H9 (cell line): ENCODE measurements around the gene AP4B1. TPM values are rescaled to one million over a fixed set of nuclear protein-coding genes. Genes with fewer than 3 reads are reported as not detected.

ENCODE experiments used
- DNase-seq: peaks from one replicate; pipeline ENCODE4 v3.0.0-alpha.2; 2017
- H2AFZ ChIP-seq: one replicate; pipeline ENCODE4 v1.6.1; 2013; ENCODE audit warnings: mild to moderate bottlenecking, low read length, control low read depth, moderate library complexity
- H2AK5ac ChIP-seq: 2 replicates; pipeline ENCODE4 v1.6.1; 2013; ENCODE audit warnings: low read length, control low read depth, mixed read lengths; ENCODE audit not compliant: insufficient read length
- H2BK120ac ChIP-seq: one replicate; pipeline ENCODE4 v1.6.1; 2013; ENCODE audit warnings: low read depth, mild to moderate bottlenecking, low read length, control low read depth, inconsistent platforms; ENCODE audit not compliant: poor library complexity, severe bottlenecking
- H2BK12ac ChIP-seq: 2 replicates; pipeline ENCODE4 v1.6.1; 2013; ENCODE audit warnings: low read length, control low read depth, mixed read lengths, low read depth; ENCODE audit not compliant: insufficient read length
- H2BK15ac ChIP-seq: 2 replicates; pipeline ENCODE4 v1.6.1; 2013; ENCODE audit warnings: low read depth, low read length, control low read depth
- H2BK20ac ChIP-seq: one replicate; pipeline ENCODE4 v1.6.1; 2013; ENCODE audit warnings: low read depth, mild to moderate bottlenecking, low read length, control low read depth, inconsistent platforms; ENCODE audit not compliant: poor library complexity, severe bottlenecking
- H2BK5ac ChIP-seq: 2 replicates; pipeline ENCODE4 v1.6.1; 2013; ENCODE audit warnings: low read length, control low read depth, mixed read lengths; ENCODE audit not compliant: insufficient read length
- H3K14ac ChIP-seq: 2 replicates; pipeline ENCODE4 v1.6.1; 2013; ENCODE audit warnings: low read length, control low read depth; ENCODE audit not compliant: insufficient read depth
- H3K18ac ChIP-seq: 2 replicates; pipeline ENCODE4 v1.6.1; 2013; ENCODE audit warnings: low read depth, mild to moderate bottlenecking, mixed read lengths, low read length, control low read depth; ENCODE audit not compliant: insufficient read length
- H3K23ac ChIP-seq: 2 replicates; pipeline ENCODE4 v1.6.1; 2013; ENCODE audit warnings: low read length, control low read depth, mixed read lengths, low read depth; ENCODE audit not compliant: insufficient read length
- H3K23me2 ChIP-seq: 2 replicates; pipeline ENCODE4 v1.6.1; 2013; ENCODE audit warnings: low read depth, mild to moderate bottlenecking, mixed read lengths, low read length, control low read depth; ENCODE audit not compliant: insufficient read length, poor library complexity, severe bottlenecking
- H3K27ac ChIP-seq: 2 replicates; pipeline ENCODE4 v1.5.1; 2013; ENCODE audit warnings: low read length, control low read depth, mixed read lengths, low read depth; ENCODE audit not compliant: insufficient read length
- H3K27me3 ChIP-seq: 2 replicates; pipeline ENCODE4 v1.6.1; 2013; ENCODE audit warnings: low read length, control low read depth, inconsistent platforms; ENCODE audit not compliant: insufficient read depth
- H3K4ac ChIP-seq: 2 replicates; pipeline ENCODE4 v1.6.1; 2013; ENCODE audit warnings: low read depth, mild to moderate bottlenecking, control low read depth, inconsistent platforms, low read length, moderate library complexity
- H3K4me1 ChIP-seq: 2 replicates; pipeline ENCODE4 v1.6.1; 2013; ENCODE audit warnings: low read length, control low read depth, inconsistent platforms; ENCODE audit not compliant: insufficient read depth
- H3K4me2 ChIP-seq: 2 replicates; pipeline ENCODE4 v1.6.1; 2013; ENCODE audit warnings: low read length, control low read depth, mixed read lengths; ENCODE audit not compliant: insufficient read length, insufficient read depth
- H3K56ac ChIP-seq: 2 replicates; pipeline ENCODE4 v1.6.1; 2013; ENCODE audit warnings: low read depth, mild to moderate bottlenecking, mixed read lengths, low read length, control low read depth; ENCODE audit not compliant: insufficient read length
- H3K79me1 ChIP-seq: 2 replicates; pipeline ENCODE4 v1.6.1; 2013; ENCODE audit warnings: low read depth, mild to moderate bottlenecking, moderate library complexity, low read length, control low read depth, inconsistent platforms; ENCODE audit not compliant: insufficient read depth, poor library complexity, severe bottlenecking
- H3K79me2 ChIP-seq: 2 replicates; pipeline ENCODE4 v1.6.1; 2013; ENCODE audit warnings: low read length, control low read depth, inconsistent platforms; ENCODE audit not compliant: insufficient read depth
- H3K9ac ChIP-seq: 2 replicates; pipeline ENCODE4 v1.6.1; 2013; ENCODE audit warnings: low read length, control low read depth, mixed read lengths; ENCODE audit not compliant: insufficient read length; ENCODE audit errors: extremely low read depth
- H3K9me3 ChIP-seq: one replicate; pipeline ENCODE4 v1.6.1; 2013; ENCODE audit warnings: low read depth, low read length, inconsistent platforms; ENCODE audit not compliant: control insufficient read depth
- H3T11ph ChIP-seq: one replicate; pipeline ENCODE4 v1.6.1; 2013; ENCODE audit warnings: mild to moderate bottlenecking, low read length, control low read depth, inconsistent platforms
- H4K20me1 ChIP-seq: one replicate; pipeline ENCODE4 v1.6.1; 2013; ENCODE audit not compliant: control insufficient read depth, insufficient read length, insufficient read depth
- H4K5ac ChIP-seq: 2 replicates; pipeline ENCODE4 v1.6.1; 2013; ENCODE audit warnings: low read depth, mild to moderate bottlenecking, mixed read lengths, low read length, control low read depth; ENCODE audit not compliant: insufficient read length
- H4K8ac ChIP-seq: replicated peaks from 2 replicates; pipeline ENCODE4 v1.6.1; 2013; ENCODE audit warnings: low read length, control low read depth, mixed read lengths, low read depth; ENCODE audit not compliant: insufficient read length
- H4K91ac ChIP-seq: 2 replicates; pipeline ENCODE4 v1.6.1; 2013; ENCODE audit warnings: low read depth, mild to moderate bottlenecking, moderate library complexity, mixed read lengths, low read length, control low read depth; ENCODE audit not compliant: insufficient read length
- H3K27ac Mint-ChIP-seq, 3 experiments: 2 replicates in 2 of 3; 3 replicates in 1 of 3; pipeline ENCODE4 v1.8.0; 2020 to 2021; ENCODE audit warnings: mixed read lengths in 3 of 3, mild to moderate bottlenecking in 1 of 3, moderate library complexity in 1 of 3
- H3K27me3 Mint-ChIP-seq: 2 replicates; pipeline ENCODE4 v1.8.0; 2021; ENCODE audit warnings: low read depth, mild to moderate bottlenecking, moderate library complexity, mixed read lengths
- H3K36me3 Mint-ChIP-seq, 3 experiments: 2 replicates in 2 of 3; 3 replicates in 1 of 3; pipeline ENCODE4 v1.8.0; 2020 to 2021; ENCODE audit warnings: low read depth in 3 of 3, mixed read lengths in 3 of 3; ENCODE audit not compliant: insufficient read depth in 1 of 3
- H3K4me1 Mint-ChIP-seq, 2 experiments: 2 replicates each; pipeline ENCODE4 v1.8.0; 2020; ENCODE audit warnings: mixed read lengths in 2 of 2
- H3K4me3 Mint-ChIP-seq, 2 experiments: 2 replicates in 1 of 2; 3 replicates in 1 of 2; pipeline ENCODE4 v1.8.0; 2020 to 2021; ENCODE audit warnings: mild to moderate bottlenecking in 2 of 2, mixed read lengths in 2 of 2, moderate library complexity in 1 of 2
- H3K9me3 Mint-ChIP-seq, 2 experiments: 2 replicates in 1 of 2; 3 replicates in 1 of 2; pipeline ENCODE4 v1.8.0; 2020; ENCODE audit warnings: mild to moderate bottlenecking in 2 of 2, mixed read lengths in 2 of 2, moderate library complexity in 1 of 2
- CTCF ChIP-seq: fragments of 200-600 bp; sonication (generic); conservative IDR thresholded peaks from 3 replicates; pipeline ENCODE4 v1.8.0; 2021; ENCODE audit warnings: antibody characterized with exemption, mild to moderate bottlenecking
- total RNA-seq: library from RNA; stranded (reverse); gene quantifications from 2 replicates; pipeline ENCODE4 v1.2.1, GENCODE V29; 2021

AP4B1 gene
- total RNA-seq, 1 experiment from 2014 or later, result 19.3 TPM

GRCh38 chr1:113943028-113943811 is 38.6 kb upstream of the AP4B1 start:
- H3T11ph ChIP-seq, result no peak overlapping the region
- peaks cover 3% of the 10 kb centered on the region; the same call in 1 of the 2 replicates for H3K4me1 ChIP-seq
- no peak overlapping the region for H3K27ac Mint-ChIP-seq
- H2AFZ ChIP-seq, result no peak overlapping the region
- TF ChIP-seq CTCF, result no peak
- no peak overlapping the region for H3K4me3 Mint-ChIP-seq
- no peaks in the 10 kb centered on the region for H3K9me3 Mint-ChIP-seq
- H4K91ac ChIP-seq, result no peak overlapping the region
- no peaks in the 10 kb centered on the region for H3K9me3 ChIP-seq
- no peak overlapping the region for H2BK120ac ChIP-seq
- H4K20me1 ChIP-seq, result no peaks in the 10 kb centered on the region
- H3K36me3 Mint-ChIP-seq, result peaks cover 16 to 34% (median 21%) of the 10 kb centered on the region in 3 experiments; a peak in 6 of 7 replicates
- H3K27ac ChIP-seq, result no peak overlapping the region
- H3K18ac ChIP-seq, result no peak overlapping the region
- H3K79me2 ChIP-seq, result no peaks in the 10 kb centered on the region; the same call in 1 of the 2 replicates
- H4K5ac ChIP-seq, result no peak overlapping the region
- no peak overlapping the region for H2BK20ac ChIP-seq
- no peak overlapping the region for H2AK5ac ChIP-seq
- no peaks in the 10 kb centered on the region for H3K27me3 ChIP-seq
- DNase-seq, result no peak
- no peaks in the 10 kb centered on the region for H3K23me2 ChIP-seq
- H3K23ac ChIP-seq, result no peak overlapping the region
- no peak overlapping the region for H2BK5ac ChIP-seq
- H2BK12ac ChIP-seq, result no peak overlapping the region
- peaks cover 23 to 26% of the 10 kb centered on the region in 2 experiments for H3K4me1 Mint-ChIP-seq
- H3K27me3 Mint-ChIP-seq, result no peaks in the 10 kb centered on the region
- peaks cover 1% of the 10 kb centered on the region for H3K79me1 ChIP-seq
- H3K9ac ChIP-seq, result no peak overlapping the region
- H2BK15ac ChIP-seq, result no peak overlapping the region
- no peak overlapping the region for H3K4me2 ChIP-seq
- no peak overlapping the region for H3K4ac ChIP-seq
- no peak overlapping the region for H3K56ac ChIP-seq
- H3K14ac ChIP-seq, result no peak overlapping the region
- no peak overlapping the region for H4K8ac ChIP-seq
